ENCODE data around the gene KRT25. TPM values are rescaled to one million over a fixed set of nuclear protein-coding genes. Genes with fewer than 3 reads are reported as not detected.

The KRT25 gene
- total RNA-seq (not detected), polyA plus RNA-seq (not detected)
- long read RNA-seq, donor 1, result 0 reads
- long read RNA-seq, donor 2, result 0 reads
- long read RNA-seq, donor 3, result 0 reads

- no peak for DNase-seq
These were observed at the start of gene KRT25 for GRCh38 chr17:40755231-40755630. KRT25 (minus strand) TSS chr17:40755331; CDS start chr17:40755271, 60 bp downstream.

GRCh38 chr17:40803617-40804082 is 48.5 kb upstream of the KRT25 start:
- Histone ChIP-seq H3K4me3 (no peak overlapping the region), H3K27me3 (no peaks in the 10 kb centered on the region), H3K9me3 (no peaks in the 10 kb centered on the region), H3K4me1 (ENCODE audit: insufficient read depth) (no peaks in the 10 kb centered on the region), H3K27ac (no peak overlapping the region), H3K36me3 (no peaks in the 10 kb centered on the region)
- TF ChIP-seq CTCF (IDR thresholded peaks at IDR 0.05) (peak in 2 of 3 donors; percentile 61 to 66), POLR2A (IDR thresholded peaks at IDR 0.05) (no peak), EP300 (IDR thresholded peaks at IDR 0.05) (no peak)
- WGBS, 3 donors, result 10 to 15% (median 11%) methylated on average over 13 of the region's 13 CpGs
- peak; percentile 40 to 80 (median 72) for DNase-seq
- intact Hi-C loops (cut with DNase I), result loop anchor here (5.0 to 10.0 kb wide), 2 partner anchors 861 to 864 kb away; no protein-coding TSS in a partner anchor

More at GRCh38 chr17:40755231-40755630, at the start of gene KRT25:
- Histone ChIP-seq H3K4me3 (no peak within 1 kb of the TSS), H3K27ac (no peak within 1 kb of the TSS), H3K9me3 (peaks cover 0 to 2% of the 10 kb centered on the region in 2 donors), H3K27me3 (no peaks in the 10 kb centered on the region), H3K4me1 (ENCODE audit: insufficient read depth) (no peaks in the 10 kb centered on the region), H3K36me3 (no peaks in the 10 kb centered on the region)
- TF ChIP-seq POLR2A (IDR thresholded peaks at IDR 0.05), result no peak
- TF ChIP-seq EP300 (IDR thresholded peaks at IDR 0.05), result no peak
- TF ChIP-seq CTCF (IDR thresholded peaks at IDR 0.05), result no peak
- 66 to 71% (median 68%) methylated on average over 4 of the region's 4 CpGs for WGBS, 3 donors
- intact Hi-C loops (cut with DNase I), result no loop called here

- no peak for DNase-seq
- H3K27me3 ChIP-seq, result no peaks in the 10 kb centered on the region
- H3K36me3 ChIP-seq, result no peaks in the 10 kb centered on the region
- TF ChIP-seq CTCF (IDR thresholded peaks at IDR 0.05) (no peak), EP300 (IDR thresholded peaks at IDR 0.05) (no peak)
- intact Hi-C loops (cut with DNase I), result loop anchor here (5.0 to 10.0 kb wide), 2 partner anchors 864 to 866 kb away; no protein-coding TSS in a partner anchor
- whole genome bisulfite sequencing, 3 donors, result 66 to 75% (median 67%) methylated on average over 2 of the region's 2 CpGs
- H3K27ac ChIP-seq, result no peak overlapping the region
- H3K9me3 ChIP-seq, result no peaks in the 10 kb centered on the region
- H3K4me1 ChIP-seq (ENCODE audit: insufficient read depth), result no peaks in the 10 kb centered on the region
- H3K4me3 ChIP-seq, result no peak overlapping the region
These were observed 46.0 kb upstream of the KRT25 start for GRCh38 chr17:40801157-40801556.

- Histone ChIP-seq H3K9me3 (no peaks in the 10 kb centered on the region), H3K27ac (no peak overlapping the region)
- intact Hi-C loops (cut with DNase I), result loop anchor here (5.0 to 10.0 kb wide), 2 partner anchors 864 to 867 kb away; no protein-coding TSS in a partner anchor
These were observed 45.2 kb upstream of the KRT25 start for GRCh38 chr17:40800381-40800780.

More at GRCh38 chr17:40800381-40800780, 45.2 kb upstream of the KRT25 start:
- no peaks in the 10 kb centered on the region for H3K36me3 ChIP-seq
- no peaks in the 10 kb centered on the region for H3K4me1 ChIP-seq (ENCODE audit: insufficient read depth)
- H3K4me3 ChIP-seq, result no peak overlapping the region
- H3K27me3 ChIP-seq, result no peaks in the 10 kb centered on the region
- DNase-seq, result no peak
- 79 to 86% (median 84%) methylated on average over 1 of the region's 1 CpG for WGBS, 3 donors
- no peak for TF ChIP-seq POLR2A (IDR thresholded peaks at IDR 0.05)
- TF ChIP-seq CTCF (IDR thresholded peaks at IDR 0.05), result no peak
- no peak for TF ChIP-seq EP300 (IDR thresholded peaks at IDR 0.05)
